ENCODE data around the gene TGIF2.
"Not testable (repeated sequence)": the region's sequence is repeated elsewhere in the genome, so short reads cannot be mapped to it uniquely, and the experiment has no call there.

TGIF2 gene

GRCh38 chr20:36579996-36580545, 6.7 kb downstream of the TGIF2 start:
- no peak for DNase-seq

GRCh38 chr20:36582322-36582721, 8.9 kb downstream of the TGIF2 start:
- DNase-seq: no peak

GRCh38 chr20:36582821-36583220, 9.4 kb downstream of the TGIF2 start:
- no peak for DNase-seq

- no peak for DNase-seq
Observed at GRCh38 chr20:36584018-36584481, 10.7 kb downstream of the TGIF2 start.

- DNase-seq: no peak
Observed at GRCh38 chr20:36585410-36586125, 12.2 kb downstream of the TGIF2 start.

GRCh38 chr20:36587388-36588070, 14.1 kb downstream of the TGIF2 start:
- no peak for DNase-seq

GRCh38 chr20:36591281-36591680, 17.9 kb downstream of the TGIF2 start:
- no peak for DNase-seq

- DNase-seq: no peak
Observed at GRCh38 chr20:36591854-36592641, 18.7 kb downstream of the TGIF2 start.

GRCh38 chr20:36593347-36593929, 20.0 kb downstream of the TGIF2 start:
- no peak for DNase-seq

GRCh38 chr20:36599912-36600345, 26.5 kb downstream of the TGIF2 start:
- DNase-seq: no peak

- DNase-seq: no peak
Observed at GRCh38 chr20:36601540-36601939, 28.1 kb downstream of the TGIF2 start.

- no peak for DNase-seq
Observed at GRCh38 chr20:36604952-36605398, 31.6 kb downstream of the TGIF2 start.

GRCh38 chr20:36605399-36606157, 32.2 kb downstream of the TGIF2 start, which contains the start of gene RAB5IF:
Gene RAB5IF (plus strand): TSS chr20:36605779. CDS start chr20:36605952, 173 bp downstream.
- peak; percentile 95 for DNase-seq

GRCh38 chr20:36606158-36607066, 33.0 kb downstream of the TGIF2 start:
- no peak for DNase-seq

GRCh38 chr20:36607586-36608387, 34.4 kb downstream of the TGIF2 start:
- DNase-seq: no peak

- not testable (repeated sequence) for DNase-seq
Observed at GRCh38 chr20:36608388-36608728, 35.0 kb downstream of the TGIF2 start.

- no peak for DNase-seq
Observed at GRCh38 chr20:36611625-36612024, 38.2 kb downstream of the TGIF2 start.

- DNase-seq: no peak
Observed at GRCh38 chr20:36613974-36614373, 40.6 kb downstream of the TGIF2 start.

GRCh38 chr20:36614781-36615557, 41.6 kb downstream of the TGIF2 start:
- DNase-seq: no peak
